ENCODE results near the gene IL17RE.

GRCh38 chr3:9916346-9916733 is 13.7 kb downstream of the IL17RE start:
- no peak for TF ChIP-seq CTCF (conservative IDR thresholded peaks at IDR 0.05)
- no peak for TF ChIP-seq ZFX (IDR thresholded peaks at IDR 0.05)

All from C4-2B (cell line).